Measurements from ENCODE around the gene HS6ST2. TPM values are rescaled to one million over a fixed set of nuclear protein-coding genes. Genes with fewer than 3 reads are reported as not detected.

The HS6ST2 gene
- total RNA-seq, 1 donor, result not detected

- Histone ChIP-seq H3K9me3 (ENCODE audit: low read depth, low read length) (no peaks in the 10 kb centered on the region), H3K27me3 (ENCODE audit: insufficient read depth, low read length) (peaks cover 4% of the 10 kb centered on the region), H3K4me2 (ENCODE audit: insufficient read depth, low read length) (no peak overlapping the region), H4K20me1 (ENCODE audit: insufficient read depth, low read length) (no peaks in the 10 kb centered on the region), H3K79me2 (ENCODE audit: insufficient read depth, low read length) (no peaks in the 10 kb centered on the region), H3K4me1 (ENCODE audit: insufficient read depth, low read length) (no peaks in the 10 kb centered on the region), H3K27ac (ENCODE audit: low read depth, low read length) (no peak overlapping the region), H3K4me3 (ENCODE audit: insufficient read depth, low read length) (no peak overlapping the region), H2AFZ (ENCODE audit: low read length) (no peak overlapping the region), H3K36me3 (ENCODE audit: insufficient read depth, low read length) (no peaks in the 10 kb centered on the region)
- no peak for DNase-seq (ENCODE audit: insufficient read length, low spot score, missing footprints)
- TF ChIP-seq CTCF (IDR thresholded peaks at IDR 0.05; ENCODE audit: extremely low read depth, low read depth, low read length), result no peak
Observed at GRCh38 chrX:132664273-132664672, 294.2 kb downstream of the HS6ST2 start.

DNA sequence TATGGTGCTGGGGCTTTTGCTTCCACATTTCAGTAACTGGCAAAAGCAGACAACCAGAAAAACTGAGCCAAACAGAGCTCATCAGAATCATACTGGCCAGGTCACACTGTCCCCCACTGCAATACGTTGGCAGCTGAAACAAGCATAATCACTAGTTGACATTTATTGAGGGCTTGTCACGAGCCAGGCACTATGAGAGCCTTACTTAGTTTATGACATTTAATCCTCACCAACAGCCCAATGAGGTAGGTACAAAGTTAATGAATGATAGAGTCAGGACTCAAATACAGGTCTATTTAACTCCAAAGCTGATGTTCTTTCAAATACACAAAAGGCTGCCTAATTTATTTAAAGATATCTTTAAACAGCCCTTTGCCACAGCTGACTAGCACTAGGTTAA, 295.6 kb downstream of the HS6ST2 start:
- TF ChIP-seq CTCF (IDR thresholded peaks at IDR 0.05; ENCODE audit: extremely low read depth, low read depth, low read length), result no peak
- Histone ChIP-seq H2AFZ (ENCODE audit: low read length) (no peak overlapping the region), H3K36me3 (ENCODE audit: insufficient read depth, low read length) (no peaks in the 10 kb centered on the region), H3K4me3 (ENCODE audit: insufficient read depth, low read length) (no peak overlapping the region), H3K4me1 (ENCODE audit: insufficient read depth, low read length) (no peaks in the 10 kb centered on the region), H3K79me2 (ENCODE audit: insufficient read depth, low read length) (no peaks in the 10 kb centered on the region), H3K27me3 (ENCODE audit: insufficient read depth, low read length) (peaks cover 2% of the 10 kb centered on the region), H3K27ac (ENCODE audit: low read depth, low read length) (no peak overlapping the region), H4K20me1 (ENCODE audit: insufficient read depth, low read length) (no peaks in the 10 kb centered on the region), H3K9me3 (ENCODE audit: low read depth, low read length) (no peaks in the 10 kb centered on the region), H3K4me2 (ENCODE audit: insufficient read depth, low read length) (no peak overlapping the region)
- no peak for DNase-seq (ENCODE audit: insufficient read length, low spot score, missing footprints)

DNA sequence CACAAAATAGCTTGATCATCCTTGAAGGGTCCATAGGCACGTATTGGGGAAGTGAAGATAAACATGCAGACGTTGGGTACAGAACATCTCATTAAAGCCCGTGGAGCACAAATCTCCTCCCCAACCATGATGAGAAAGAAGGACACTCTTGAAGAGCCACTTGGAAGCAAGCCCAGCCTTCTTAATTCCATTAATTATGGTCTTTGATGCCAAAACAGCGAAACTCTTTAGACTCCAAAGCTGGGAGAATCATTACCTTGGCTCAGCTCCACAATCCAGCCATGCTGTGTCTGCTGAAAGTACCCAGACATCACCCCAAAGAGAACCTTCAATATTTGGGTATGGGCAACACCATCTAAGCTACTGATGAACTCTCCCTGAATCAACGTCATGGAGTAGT, 300.6 kb downstream of the HS6ST2 start:
- H3K27ac ChIP-seq (ENCODE audit: low read depth, low read length), result no peak overlapping the region
- TF ChIP-seq CTCF (IDR thresholded peaks at IDR 0.05; ENCODE audit: extremely low read depth, low read depth, low read length), result no peak
- H3K4me1 ChIP-seq (ENCODE audit: insufficient read depth, low read length), result no peaks in the 10 kb centered on the region
- no peak overlapping the region for H3K4me3 ChIP-seq (ENCODE audit: insufficient read depth, low read length)
- peaks cover 7% of the 10 kb centered on the region for H3K27me3 ChIP-seq (ENCODE audit: insufficient read depth, low read length)
- H3K79me2 ChIP-seq (ENCODE audit: insufficient read depth, low read length), result no peaks in the 10 kb centered on the region
- no peaks in the 10 kb centered on the region for H3K9me3 ChIP-seq (ENCODE audit: low read depth, low read length)
- no peaks in the 10 kb centered on the region for H3K36me3 ChIP-seq (ENCODE audit: insufficient read depth, low read length)
- no peak overlapping the region for H2AFZ ChIP-seq (ENCODE audit: low read length)
- H4K20me1 ChIP-seq (ENCODE audit: insufficient read depth, low read length), result no peaks in the 10 kb centered on the region
- no peak overlapping the region for H3K4me2 ChIP-seq (ENCODE audit: insufficient read depth, low read length)
- no peak for DNase-seq (ENCODE audit: insufficient read length, low spot score, missing footprints)

- Histone ChIP-seq H3K79me2 (ENCODE audit: insufficient read depth, low read length) (no peaks in the 10 kb centered on the region), H2AFZ (ENCODE audit: low read length) (no peak overlapping the region), H3K9me3 (ENCODE audit: low read depth, low read length) (no peaks in the 10 kb centered on the region), H3K4me1 (ENCODE audit: insufficient read depth, low read length) (peaks cover 16% of the 10 kb centered on the region), H3K4me3 (ENCODE audit: insufficient read depth, low read length) (no peak overlapping the region), H4K20me1 (ENCODE audit: insufficient read depth, low read length) (no peaks in the 10 kb centered on the region), H3K27ac (ENCODE audit: low read depth, low read length) (no peak overlapping the region), H3K36me3 (ENCODE audit: insufficient read depth, low read length) (no peaks in the 10 kb centered on the region), H3K4me2 (ENCODE audit: insufficient read depth, low read length) (no peak overlapping the region), H3K27me3 (ENCODE audit: insufficient read depth, low read length) (peaks cover 12% of the 10 kb centered on the region)
- TF ChIP-seq CTCF (IDR thresholded peaks at IDR 0.05; ENCODE audit: extremely low read depth, low read depth, low read length), result no peak
- no peak for DNase-seq (ENCODE audit: insufficient read length, low spot score, missing footprints)
Observed at GRCh38 chrX:132652871-132653270, 305.6 kb downstream of the HS6ST2 start.
